Subcutaneous abdominal adipose tissue (tissue), 5 donors: ENCODE data around the gene PTPRR.

Experiments used
- H3K27ac ChIP-seq: one replicate; pipeline ENCODE4 v1.7.0; 2013; ENCODE audit warnings: low read depth, mild to moderate bottlenecking, inconsistent platforms, low read length, moderate library complexity
- H3K27me3 ChIP-seq, 5 donors: one replicate each; pipeline ENCODE4 v1.7.0; 2013; ENCODE audit warnings: low read length in 5 of 5, inconsistent platforms in 1 of 5; ENCODE audit not compliant: control insufficient read depth in 5 of 5, insufficient read depth in 4 of 5
- H3K36me3 ChIP-seq, 5 donors: one replicate each; pipeline ENCODE4 v1.7.0; 2013; ENCODE audit warnings: low read length in 5 of 5; ENCODE audit not compliant: control insufficient read depth in 5 of 5, insufficient read depth in 5 of 5
- H3K4me1 ChIP-seq, 5 donors: one replicate each; pipeline ENCODE4 v1.7.0; 2013; ENCODE audit warnings: low read length in 5 of 5, mild to moderate bottlenecking in 3 of 5, moderate library complexity in 1 of 5; ENCODE audit not compliant: control insufficient read depth in 5 of 5, insufficient read depth in 5 of 5
- H3K4me3 ChIP-seq, 5 donors: one replicate each; pipeline ENCODE4 v1.7.0; 2013; ENCODE audit warnings: low read length in 5 of 5, low read depth in 1 of 5
- H3K9ac ChIP-seq, 5 donors: one replicate each; pipeline ENCODE4 v1.7.0; 2013; ENCODE audit warnings: low read length in 5 of 5, mild to moderate bottlenecking in 4 of 5, moderate library complexity in 3 of 5
- H3K9me3 ChIP-seq, 5 donors: one replicate each; pipeline ENCODE4 v1.7.0; 2013; ENCODE audit warnings: low read length in 5 of 5; ENCODE audit not compliant: control insufficient read depth in 5 of 5
- donor health status: healthy.
- donor health status: healthy.
- donor health status: healthy.
- donor health status: healthy.
- donor health status: healthy.

Gene PTPRR

GRCh38 chr12:70920251-70920851 is at the start of gene PTPRR:
TSS of gene PTPRR (minus strand) at chr12:70920738. CDS start at chr12:70920390, 348 bp downstream.
- Histone ChIP-seq H3K27me3 (peaks cover 0 to 19% (median 8%) of the 10 kb centered on the region in 5 donors), H3K27ac (no peak within 1 kb of the TSS), H3K9ac (no peak within 1 kb of the TSS), H3K9me3 (no peaks in the 10 kb centered on the region), H3K4me3 (peak within 1 kb of the TSS in 1 of 5 donors; percentile 35), H3K4me1 (peaks cover 0 to 3% (median 0%) of the 10 kb centered on the region in 5 donors), H3K36me3 (no peaks in the 10 kb centered on the region)

GRCh38 chr12:70966996-70967790 is 46.7 kb upstream of the PTPRR start:
- H3K27me3 ChIP-seq = no peaks in the 10 kb centered on the region
- H3K4me3 ChIP-seq = no peak overlapping the region
- H3K36me3 ChIP-seq = no peaks in the 10 kb centered on the region
- H3K27ac ChIP-seq = no peak overlapping the region
- peaks cover 0 to 9% (median 0%) of the 10 kb centered on the region in 5 donors for H3K4me1 ChIP-seq
- no peaks in the 10 kb centered on the region for H3K9me3 ChIP-seq
- no peak overlapping the region for H3K9ac ChIP-seq

- no peaks in the 10 kb centered on the region for H3K9me3 ChIP-seq
- H3K36me3 ChIP-seq = no peaks in the 10 kb centered on the region
- H3K27ac ChIP-seq = no peak overlapping the region
- no peak overlapping the region for H3K9ac ChIP-seq
- H3K27me3 ChIP-seq = no peaks in the 10 kb centered on the region
- H3K4me1 ChIP-seq = peaks cover 0 to 9% (median 0%) of the 10 kb centered on the region in 5 donors
- no peak overlapping the region for H3K4me3 ChIP-seq
These were observed 45.5 kb upstream of the PTPRR start for GRCh38 chr12:70966046-70966445.

- Histone ChIP-seq H3K4me3 (no peak overlapping the region), H3K27me3 (no peaks in the 10 kb centered on the region), H3K9me3 (no peaks in the 10 kb centered on the region), H3K27ac (no peak overlapping the region), H3K9ac (no peak overlapping the region), H3K4me1 (peaks cover 0 to 9% (median 0%) of the 10 kb centered on the region in 5 donors), H3K36me3 (no peaks in the 10 kb centered on the region)
These were observed 44.5 kb upstream of the PTPRR start for GRCh38 chr12:70964867-70965510.

- peaks cover 0 to 9% (median 0%) of the 10 kb centered on the region in 5 donors for H3K4me1 ChIP-seq
- no peaks in the 10 kb centered on the region for H3K27me3 ChIP-seq
- no peaks in the 10 kb centered on the region for H3K9me3 ChIP-seq
- H3K27ac ChIP-seq = no peak overlapping the region
- no peaks in the 10 kb centered on the region for H3K36me3 ChIP-seq
- no peak overlapping the region for H3K9ac ChIP-seq
- no peak overlapping the region for H3K4me3 ChIP-seq
These were observed 42.6 kb upstream of the PTPRR start for GRCh38 chr12:70963081-70963660.

- Histone ChIP-seq H3K9ac (no peak overlapping the region), H3K9me3 (no peaks in the 10 kb centered on the region), H3K27me3 (no peaks in the 10 kb centered on the region), H3K4me1 (peaks cover 0 to 9% (median 0%) of the 10 kb centered on the region in 5 donors), H3K27ac (no peak overlapping the region), H3K4me3 (no peak overlapping the region), H3K36me3 (no peaks in the 10 kb centered on the region)
These were observed 41.8 kb upstream of the PTPRR start for GRCh38 chr12:70962226-70962794.

- no peaks in the 10 kb centered on the region for H3K36me3 ChIP-seq
- H3K27ac ChIP-seq = no peak overlapping the region
- H3K27me3 ChIP-seq = no peaks in the 10 kb centered on the region
- H3K4me3 ChIP-seq = no peak overlapping the region
- H3K9me3 ChIP-seq = no peaks in the 10 kb centered on the region
- H3K4me1 ChIP-seq = peaks cover 0 to 9% (median 0%) of the 10 kb centered on the region in 5 donors
- H3K9ac ChIP-seq = no peak overlapping the region
These were observed 39.9 kb upstream of the PTPRR start for GRCh38 chr12:70960484-70960883.

GRCh38 chr12:70955415-70955814 is 34.9 kb upstream of the PTPRR start:
- no peaks in the 10 kb centered on the region for H3K36me3 ChIP-seq
- H3K27me3 ChIP-seq = no peaks in the 10 kb centered on the region
- no peaks in the 10 kb centered on the region for H3K4me1 ChIP-seq
- H3K27ac ChIP-seq = no peak overlapping the region
- no peaks in the 10 kb centered on the region for H3K9me3 ChIP-seq
- H3K9ac ChIP-seq = no peak overlapping the region
- H3K4me3 ChIP-seq = no peak overlapping the region

- Histone ChIP-seq H3K9me3 (no peaks in the 10 kb centered on the region), H3K4me1 (peaks cover 0 to 8% (median 3%) of the 10 kb centered on the region in 5 donors), H3K9ac (no peak overlapping the region), H3K27me3 (no peaks in the 10 kb centered on the region), H3K36me3 (no peaks in the 10 kb centered on the region), H3K27ac (no peak overlapping the region), H3K4me3 (no peak overlapping the region)
These were observed 29.9 kb upstream of the PTPRR start for GRCh38 chr12:70950451-70950850.
